GM12874 (cell line): Measurements from ENCODE around the gene KCND2.

Experiments
- TF ChIP-seq, protein P1 (sequence below): IDR thresholded peaks from 2 replicates; pipeline ENCODE4 v1.5.1; 2011; ENCODE audit warnings: low read depth, mild to moderate bottlenecking, control low read depth, low read length, moderate library complexity; ENCODE audit not compliant: insufficient read depth

The KCND2 gene

DNA sequence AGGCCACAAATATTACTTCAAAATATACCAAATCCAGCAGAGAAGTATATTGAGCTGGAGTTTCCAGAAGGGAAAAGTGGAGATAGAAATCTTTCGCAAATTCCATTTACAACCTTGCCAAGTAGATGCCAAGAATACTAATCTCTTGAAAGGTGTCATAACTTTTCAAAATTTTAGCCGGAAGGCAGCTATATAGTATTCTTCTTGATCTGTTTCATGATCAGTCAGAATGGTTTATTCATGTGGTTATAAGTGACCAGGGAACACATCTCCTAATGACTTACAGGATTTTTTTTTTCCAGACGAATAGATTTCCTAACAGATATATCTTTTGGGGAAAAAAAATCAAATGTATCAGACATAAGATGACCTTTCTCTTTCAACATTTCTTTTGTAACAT lies 314.3 kb downstream of the KCND2 start:
- TF ChIP-seq, protein P1, sequence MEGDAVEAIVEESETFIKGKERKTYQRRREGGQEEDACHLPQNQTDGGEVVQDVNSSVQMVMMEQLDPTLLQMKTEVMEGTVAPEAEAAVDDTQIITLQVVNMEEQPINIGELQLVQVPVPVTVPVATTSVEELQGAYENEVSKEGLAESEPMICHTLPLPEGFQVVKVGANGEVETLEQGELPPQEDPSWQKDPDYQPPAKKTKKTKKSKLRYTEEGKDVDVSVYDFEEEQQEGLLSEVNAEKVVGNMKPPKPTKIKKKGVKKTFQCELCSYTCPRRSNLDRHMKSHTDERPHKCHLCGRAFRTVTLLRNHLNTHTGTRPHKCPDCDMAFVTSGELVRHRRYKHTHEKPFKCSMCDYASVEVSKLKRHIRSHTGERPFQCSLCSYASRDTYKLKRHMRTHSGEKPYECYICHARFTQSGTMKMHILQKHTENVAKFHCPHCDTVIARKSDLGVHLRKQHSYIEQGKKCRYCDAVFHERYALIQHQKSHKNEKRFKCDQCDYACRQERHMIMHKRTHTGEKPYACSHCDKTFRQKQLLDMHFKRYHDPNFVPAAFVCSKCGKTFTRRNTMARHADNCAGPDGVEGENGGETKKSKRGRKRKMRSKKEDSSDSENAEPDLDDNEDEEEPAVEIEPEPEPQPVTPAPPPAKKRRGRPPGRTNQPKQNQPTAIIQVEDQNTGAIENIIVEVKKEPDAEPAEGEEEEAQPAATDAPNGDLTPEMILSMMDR, result no peak

DNA sequence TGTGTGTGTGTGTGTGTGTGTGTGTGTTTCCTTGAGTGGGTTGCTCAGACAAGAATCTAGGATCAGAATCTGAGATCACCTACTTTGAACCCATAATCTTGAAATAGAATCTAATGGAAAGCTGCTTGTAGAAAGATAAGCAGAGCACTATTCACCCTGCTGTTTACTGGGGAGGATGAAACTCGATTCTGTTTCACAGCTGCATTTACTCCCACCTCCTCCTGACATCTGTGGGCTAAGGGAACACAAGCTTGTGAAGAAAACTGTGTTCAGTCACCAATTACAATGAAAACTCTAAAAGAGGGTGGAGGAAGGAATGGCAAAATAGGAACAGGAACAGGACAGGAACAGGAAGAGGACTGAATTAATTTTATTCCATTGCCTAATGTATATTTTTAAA lies 315.4 kb downstream of the KCND2 start:
- TF ChIP-seq, protein P1, result no peak

GRCh38 chr7:120588862-120589261 lies 315.9 kb downstream of the KCND2 start:
- TF ChIP-seq, protein P1, result no peak

GRCh38 chr7:120600607-120601006 lies 327.6 kb downstream of the KCND2 start:
- TF ChIP-seq, protein P1, result no peak

DNA sequence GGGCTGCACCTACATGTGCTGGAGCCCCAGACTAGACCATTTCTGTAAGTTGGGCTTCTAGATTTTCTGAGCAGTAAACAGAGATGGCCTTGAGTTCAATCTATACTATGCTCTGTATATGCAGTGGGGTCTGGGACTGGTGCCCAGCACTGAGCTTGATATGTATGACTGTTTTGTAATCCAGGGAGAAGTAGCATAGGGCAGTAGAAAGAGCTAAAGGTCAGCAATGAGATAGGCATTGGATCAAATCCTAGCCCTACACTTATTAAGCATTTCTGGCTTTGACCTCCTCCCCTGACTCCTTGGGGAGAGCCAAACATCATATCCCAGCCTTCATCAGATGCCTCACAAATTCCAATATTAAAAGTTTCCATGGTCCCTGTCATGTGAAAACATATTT lies 330.4 kb downstream of the KCND2 start:
- TF ChIP-seq, protein P1, result no peak

- TF ChIP-seq, protein P1, result no peak
Observed at GRCh38 chr7:120609136-120609753, 336.3 kb downstream of the KCND2 start.

DNA sequence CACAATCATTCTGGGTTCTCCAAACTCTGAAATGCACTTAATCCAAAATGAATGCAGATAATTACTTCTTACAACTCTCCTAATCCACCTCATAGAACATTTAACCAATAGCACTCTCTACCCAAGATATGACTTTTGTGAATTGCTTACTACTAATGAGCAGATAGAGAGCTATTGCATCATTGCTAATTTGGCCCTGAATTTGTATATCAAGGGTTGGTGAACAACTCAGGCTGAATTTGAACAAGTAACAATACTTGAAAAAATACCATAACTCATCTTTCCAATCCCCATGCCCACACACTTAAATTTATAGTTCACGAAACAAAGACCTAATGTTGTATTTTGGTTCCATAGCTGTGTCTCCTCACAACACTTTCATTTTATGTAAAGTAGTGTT lies 339.0 kb downstream of the KCND2 start:
- TF ChIP-seq, protein P1, result no peak
